Hematopoietic multipotent progenitor cell (in vitro differentiated cells): Measurements from ENCODE around the gene SLC2A13. TPM values are rescaled to one million over a fixed set of nuclear protein-coding genes. Genes with fewer than 3 reads are reported as not detected.
A peak's percentile ranks its signal among the peaks of the same experiment; 100 is the strongest.
"Not testable (repeated sequence)": the region's sequence is repeated elsewhere in the genome, so short reads cannot be mapped to it uniquely, and the experiment has no call there.

Experiments used
- DNase-seq, 3 donors: peaks; one replicate each; pipeline ENCODE4 v3.0.0-alpha.2; 2011 to 2015; ENCODE audit warnings: low read depth in 2 of 3, low spot score in 2 of 3
- small RNA-seq: library from RNA; depleted of rRNA; stranded (forward); fragments of <200 nt; gene quantifications from one replicate; pipeline ENCODE3, GENCODE V24; 2012
- total RNA-seq: library from RNA; depleted of rRNA; stranded (reverse); fragments of >200 nt; gene quantifications from one replicate; pipeline ENCODE4 v1.2.3, GENCODE V29; 2012

Gene SLC2A13
- total RNA-seq, 1 donor, result 4.0 TPM

DNA sequence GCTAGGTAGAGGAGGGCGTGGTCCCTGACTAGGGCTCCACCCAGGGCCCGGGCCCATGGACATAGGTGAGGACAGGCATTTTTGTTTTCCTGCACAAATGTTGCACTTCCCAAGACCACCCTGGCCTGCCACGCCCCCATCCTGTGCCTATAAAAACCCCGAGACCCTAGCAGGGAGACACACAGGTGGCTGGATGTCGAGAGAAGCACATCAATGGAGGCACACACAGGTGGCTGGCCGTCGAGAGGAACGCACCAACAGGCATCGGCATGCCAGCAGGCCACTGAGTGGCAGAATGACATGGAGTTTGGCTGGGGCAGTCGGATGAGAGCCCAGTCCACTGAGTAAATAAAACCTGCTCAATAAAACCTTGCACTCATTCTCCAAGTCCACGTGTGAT, 328.4 kb downstream of the SLC2A13 start:
- no peak for DNase-seq

- DNase-seq, result no peak
Observed at GRCh38 chr12:39773266-39773665, 332.6 kb downstream of the SLC2A13 start.

DNA sequence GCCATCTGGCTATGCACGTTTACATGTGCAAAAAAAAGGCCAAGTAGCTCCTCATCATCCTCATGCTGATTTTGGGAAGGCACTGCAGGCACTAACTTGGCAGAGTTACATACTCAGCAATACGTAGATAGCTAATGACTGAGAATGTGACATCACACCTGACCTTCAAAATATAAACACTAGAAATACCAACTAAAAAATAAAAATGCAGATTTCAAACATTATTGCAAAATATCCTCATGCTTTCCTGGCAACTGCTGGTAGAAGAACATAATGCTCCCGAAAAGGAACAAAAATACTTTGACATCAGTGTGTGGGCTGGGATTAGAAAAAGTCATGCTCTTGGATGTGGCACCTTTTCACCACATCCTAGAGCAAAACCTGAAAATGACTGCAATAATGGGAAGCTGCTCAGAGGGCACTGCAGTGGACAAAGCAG, 333.0 kb downstream of the SLC2A13 start:
- DNase-seq, result no peak

DNA sequence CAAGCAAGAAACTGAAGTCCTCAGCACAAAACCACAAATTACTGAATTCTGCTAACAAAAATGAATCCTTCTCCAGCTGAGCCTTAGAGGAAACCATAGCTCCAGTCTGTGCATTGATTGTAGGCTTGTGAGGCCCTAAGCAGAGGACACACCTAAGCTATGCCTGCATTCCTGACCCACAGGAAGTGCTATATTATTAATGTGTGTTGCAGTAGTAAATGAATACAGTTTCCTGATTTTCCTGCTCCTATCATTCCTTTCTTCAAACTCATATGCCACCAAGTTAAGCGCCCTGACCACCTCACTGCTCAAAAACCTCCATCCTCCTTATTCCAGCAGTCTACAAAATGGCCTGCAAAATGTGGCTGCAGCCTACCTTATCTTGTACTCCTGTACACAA, 334.4 kb downstream of the SLC2A13 start:
- no peak for DNase-seq

DNA sequence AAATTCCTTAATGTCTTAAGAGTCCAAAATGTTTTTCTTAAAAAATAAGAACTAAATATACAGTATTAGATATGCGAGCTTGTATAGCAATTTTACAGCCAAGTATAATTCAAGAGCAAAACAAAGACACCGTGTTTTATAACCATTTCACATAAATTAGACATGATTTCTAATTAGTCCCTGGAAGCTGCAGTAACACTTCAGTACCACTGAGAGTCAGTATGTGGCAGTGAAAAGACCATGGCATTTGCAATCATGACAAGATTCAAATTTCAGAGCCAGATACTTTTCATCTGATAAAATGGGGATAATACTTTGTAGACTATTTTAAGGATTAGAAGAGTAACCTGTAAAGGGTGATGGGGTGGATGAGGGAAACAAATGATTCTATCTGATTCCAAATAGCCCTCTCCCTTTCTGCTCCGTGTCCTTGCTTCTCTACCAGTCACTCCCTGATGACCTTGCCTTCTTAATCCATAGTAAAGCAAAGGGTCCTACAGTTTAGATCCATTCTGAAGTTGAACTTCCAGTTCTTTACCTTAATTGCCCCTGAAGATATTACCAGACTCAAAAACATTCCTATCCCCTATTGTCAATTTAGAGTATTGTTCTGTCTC, 340.8 kb downstream of the SLC2A13 start:
- peak in 2 of 3 donors; percentile 3 to 31 for DNase-seq

- no peak for DNase-seq
Observed at GRCh38 chr12:39763890-39764169, 342.1 kb downstream of the SLC2A13 start.

DNA sequence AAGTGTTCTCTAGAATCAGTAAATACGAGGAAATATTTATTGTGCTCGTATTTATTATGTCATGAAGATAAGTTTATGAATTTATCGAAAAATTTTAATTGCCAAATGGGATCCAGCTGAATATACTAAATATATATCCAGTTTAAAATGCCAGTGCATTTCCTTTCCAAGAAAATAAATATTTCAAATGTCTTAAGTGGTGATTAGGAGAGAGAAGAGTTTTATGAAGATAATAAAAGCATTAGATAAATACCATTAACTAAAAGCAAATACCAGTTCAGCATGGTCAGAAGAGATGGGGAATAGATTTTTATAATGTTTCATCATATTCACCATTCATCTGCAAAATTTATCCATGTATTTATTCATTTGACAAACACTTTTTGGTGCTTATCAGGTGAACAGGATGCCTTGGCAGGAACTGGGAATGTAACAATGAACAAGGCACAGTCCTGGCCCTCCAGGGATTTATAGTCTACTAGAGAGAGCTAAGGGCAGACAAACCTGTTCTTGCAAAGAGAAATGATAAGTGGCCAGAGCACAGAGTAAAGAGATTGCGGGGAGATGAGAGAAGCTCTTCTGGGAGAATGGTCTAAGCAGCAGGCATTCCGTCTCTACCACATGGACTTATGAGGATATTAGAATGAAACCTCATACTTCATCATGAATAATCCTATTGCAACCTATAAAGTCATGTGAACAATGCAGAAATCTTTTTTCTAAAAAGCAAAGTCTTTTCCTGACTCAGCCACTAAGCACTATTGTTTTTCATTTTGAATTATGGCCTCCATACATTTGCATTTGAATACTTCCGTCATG, 342.6 kb downstream of the SLC2A13 start:
- DNase-seq, result no peak

GRCh38 chr12:39755478-39755877, 350.4 kb downstream of the SLC2A13 start:
- no peak for DNase-seq

DNA sequence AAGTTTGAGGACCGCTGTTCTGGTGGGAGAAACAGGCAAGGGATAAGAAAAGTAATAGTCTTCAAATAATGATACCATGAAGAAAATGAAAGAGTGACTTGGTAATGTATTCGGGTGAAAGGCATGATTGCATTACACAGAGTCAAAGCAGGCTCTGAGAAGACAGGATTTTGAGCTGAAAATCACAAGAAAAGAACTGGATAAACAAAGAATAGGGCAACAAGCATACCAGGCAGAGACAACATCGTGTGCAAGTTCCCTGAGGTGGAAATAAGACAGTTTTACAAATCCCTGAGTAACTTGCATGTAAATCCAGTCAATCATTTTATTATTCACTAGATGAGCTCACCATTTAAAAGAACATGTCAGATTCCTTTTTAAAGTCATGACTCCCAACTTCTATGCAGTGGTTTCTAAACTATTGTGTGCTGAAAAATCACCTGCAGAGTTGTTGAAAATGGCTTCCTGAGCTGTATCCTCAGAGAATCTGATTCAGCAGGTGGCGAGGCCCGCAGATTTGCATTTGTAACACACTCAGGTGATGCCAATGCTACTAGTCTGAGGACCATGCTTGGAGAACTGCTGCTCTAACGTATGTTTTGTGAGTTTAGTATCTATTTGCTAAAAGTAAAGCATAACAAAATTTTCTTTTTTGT, 353.3 kb downstream of the SLC2A13 start:
- no peak for DNase-seq

- not testable (repeated sequence) for DNase-seq
Observed at GRCh38 chr12:39746151-39746550, 359.7 kb downstream of the SLC2A13 start.

DNA sequence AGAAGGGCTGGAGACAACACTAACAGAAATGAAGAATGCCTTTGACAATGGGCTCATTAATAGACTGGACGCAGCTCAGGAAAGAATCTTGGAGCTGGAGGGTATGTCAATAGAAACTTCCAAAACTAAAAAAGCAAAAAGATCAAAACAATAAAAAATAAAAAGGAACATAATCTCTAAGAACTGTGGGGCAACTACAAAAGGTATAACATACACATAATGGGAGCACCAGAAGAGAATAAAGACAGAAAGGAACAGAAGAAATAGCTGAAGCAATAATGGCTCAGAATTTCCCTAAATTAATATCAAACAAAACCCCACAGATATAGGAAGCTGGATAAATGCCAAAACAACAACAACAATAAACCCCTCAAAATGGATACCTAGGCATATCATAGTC, 362.2 kb downstream of the SLC2A13 start:
- DNase-seq, result no peak

GRCh38 chr12:39736406-39736805, 369.5 kb downstream of the SLC2A13 start:
- DNase-seq, result no peak

DNA sequence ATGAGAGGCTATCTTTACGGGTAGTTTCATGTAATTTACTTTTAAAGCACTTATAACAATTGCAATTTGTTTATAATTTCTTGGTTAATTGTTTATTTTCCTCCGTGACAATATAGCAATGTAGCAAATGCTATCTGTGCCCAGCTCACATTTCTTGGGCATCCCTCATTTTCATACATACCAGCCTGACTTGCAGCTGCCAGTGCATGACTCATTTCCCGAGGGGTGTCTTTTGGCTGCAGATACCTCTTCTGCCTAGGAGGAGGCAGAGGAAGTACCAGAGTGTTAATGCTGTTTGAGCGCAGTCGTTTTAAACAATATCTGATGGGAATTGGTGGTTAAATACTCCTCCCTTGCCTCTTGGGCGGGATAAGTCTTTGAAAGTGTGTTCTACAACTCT, 382.1 kb downstream of the SLC2A13 start:
- no peak for DNase-seq

GRCh38 chr12:39722504-39722903, 383.4 kb downstream of the SLC2A13 start:
- no peak for DNase-seq

- DNase-seq, result no peak
Observed at GRCh38 chr12:39713552-39713951, 392.3 kb downstream of the SLC2A13 start.

DNA sequence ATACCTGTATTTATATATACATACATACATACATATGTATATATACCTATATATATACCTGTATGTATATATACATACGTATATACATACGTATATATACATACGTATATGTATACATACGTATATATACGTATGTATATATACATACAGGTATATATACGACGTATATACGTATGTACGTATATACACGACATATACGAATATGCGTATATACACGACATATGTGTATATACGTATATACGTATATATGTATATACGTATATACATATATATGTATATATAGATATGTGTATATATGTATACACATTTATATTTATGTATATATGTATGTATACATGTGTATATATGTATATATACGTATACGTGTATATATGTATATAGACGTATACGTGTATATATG, 393.5 kb downstream of the SLC2A13 start:
- DNase-seq, result no peak

Small RNA genes lying within 50 kb of the gene (small RNA-seq; reads per million reads assigned to genes)
- gene RF00414, result not detected

Other genes starting within 250 kb of the SLC2A13 start
- gene LRRK2, start 118.9 kb upstream of the SLC2A13 start, total RNA-seq, result 0.81 TPM